ENCODE measurements around the gene PET100. TPM values are rescaled to one million over a fixed set of nuclear protein-coding genes. Genes with fewer than 3 reads are reported as not detected.

The PET100 gene
- total RNA-seq, 4 donors from 2014 or later, result 5.9 to 59.9 (median 6.5) TPM; not detected in 1

DNA sequence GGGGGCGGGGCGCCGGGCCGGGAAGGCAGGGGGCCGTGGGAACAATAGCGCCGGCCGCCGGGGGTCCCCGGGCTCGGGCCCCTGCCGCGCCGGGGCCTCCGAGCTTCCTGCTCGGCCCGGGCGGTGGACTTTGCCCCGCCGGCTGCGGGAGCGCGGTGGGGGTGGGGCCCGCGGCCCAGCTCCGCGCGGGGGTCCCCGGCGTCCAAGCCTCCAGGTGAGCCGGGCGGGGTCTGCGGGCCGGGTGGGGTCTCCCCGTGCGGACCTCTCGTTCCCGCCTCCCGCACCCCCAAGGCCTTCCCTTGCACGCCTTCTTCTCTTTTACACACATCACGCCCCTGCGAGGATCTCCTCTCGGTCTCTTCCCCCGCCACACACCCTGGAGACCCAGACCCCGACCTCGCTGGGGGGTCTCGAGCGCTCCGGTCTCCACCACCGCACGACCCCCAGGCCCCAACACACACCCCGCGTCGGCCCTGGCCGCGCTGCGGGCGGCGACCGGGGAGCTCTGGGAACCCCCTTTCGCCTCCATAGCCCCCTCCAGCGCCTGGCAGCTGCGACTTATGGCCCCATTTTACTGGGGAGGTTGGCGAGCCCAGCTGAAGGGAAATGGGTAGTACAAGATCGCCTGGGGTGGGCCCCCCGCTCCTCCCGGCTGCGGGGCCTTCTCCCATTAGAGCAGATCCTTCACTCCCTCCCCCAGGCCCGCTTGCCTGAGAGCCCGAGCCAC is 33.2 kb upstream of the PET100 start:
- no peak for DNase-seq
- H3K9me3 ChIP-seq, result no peaks in the 10 kb centered on the region
- no peak overlapping the region for H3K27ac ChIP-seq
- peaks cover 0 to 15% of the 10 kb centered on the region in 2 donors for H3K27me3 ChIP-seq
- intact Hi-C loops (cut with DNase I; ENCODE audit: low total_unique reads), result no loop called here
- no peaks in the 10 kb centered on the region for H3K36me3 ChIP-seq
- TF ChIP-seq CTCF (IDR thresholded peaks at IDR 0.05), result no peak
- TF ChIP-seq POLR2A (IDR thresholded peaks at IDR 0.05), result no peak
- peaks cover 0 to 8% of the 10 kb centered on the region in 2 donors for H3K4me1 ChIP-seq
- H3K4me3 ChIP-seq, result no peak overlapping the region

DNA sequence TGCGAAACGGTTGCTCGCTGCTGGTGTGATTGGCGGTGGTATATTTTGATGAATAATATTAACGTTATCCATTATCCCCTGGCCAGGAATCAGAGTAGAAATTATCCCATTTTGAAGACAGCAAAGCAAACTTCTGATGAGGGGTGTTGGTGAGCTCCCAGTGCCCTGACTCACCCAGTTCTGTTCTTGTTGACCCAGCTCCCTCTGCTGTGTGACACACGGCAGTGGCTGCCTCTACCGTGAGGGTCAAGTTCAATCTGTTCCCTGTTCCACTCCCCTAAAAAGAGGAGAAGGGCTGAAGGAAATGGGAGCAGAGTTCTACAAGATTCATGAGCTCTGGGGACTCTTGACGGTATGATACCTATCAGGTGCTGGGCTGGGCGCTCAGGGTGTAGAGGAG is 31.9 kb upstream of the PET100 start:
- no peak overlapping the region for H3K4me3 ChIP-seq
- H3K27me3 ChIP-seq, result peaks cover 0 to 19% of the 10 kb centered on the region in 2 donors
- intact Hi-C loops (cut with DNase I; ENCODE audit: low total_unique reads), result no loop called here
- H3K27ac ChIP-seq, result no peak overlapping the region
- no peak for TF ChIP-seq POLR2A (IDR thresholded peaks at IDR 0.05)
- TF ChIP-seq CTCF (IDR thresholded peaks at IDR 0.05), result no peak
- no peaks in the 10 kb centered on the region for H3K36me3 ChIP-seq
- DNase-seq, result no peak
- H3K4me1 ChIP-seq, result peaks cover 0 to 8% of the 10 kb centered on the region in 2 donors
- no peaks in the 10 kb centered on the region for H3K9me3 ChIP-seq

DNA sequence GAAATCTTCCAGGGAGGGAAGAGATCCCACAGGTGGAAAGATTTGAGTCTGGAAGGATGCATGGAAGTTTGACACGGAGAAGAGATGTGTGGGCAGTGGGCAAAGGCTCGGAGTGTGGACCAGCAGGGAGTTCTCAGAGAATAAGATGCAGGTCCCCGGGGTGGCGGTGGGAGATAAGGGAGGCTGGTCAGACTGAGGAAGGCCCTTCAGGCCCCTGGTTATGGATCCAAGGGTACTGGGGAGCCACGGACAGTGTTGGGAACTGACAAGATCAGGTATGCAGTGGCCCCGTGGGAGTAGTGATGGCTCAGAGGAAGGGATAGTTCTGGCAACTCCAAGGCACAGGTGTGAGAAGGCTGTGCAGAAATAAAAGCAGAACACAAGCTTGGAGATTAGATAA is 31.4 kb upstream of the PET100 start:
- no peaks in the 10 kb centered on the region for H3K36me3 ChIP-seq
- H3K9me3 ChIP-seq, result no peaks in the 10 kb centered on the region
- peaks cover 0 to 8% of the 10 kb centered on the region in 2 donors for H3K4me1 ChIP-seq
- no peak overlapping the region for H3K4me3 ChIP-seq
- TF ChIP-seq POLR2A (IDR thresholded peaks at IDR 0.05) (no peak), CTCF (IDR thresholded peaks at IDR 0.05) (no peak)
- peaks cover 0 to 19% of the 10 kb centered on the region in 2 donors for H3K27me3 ChIP-seq
- no peak overlapping the region for H3K27ac ChIP-seq
- intact Hi-C loops (cut with DNase I; ENCODE audit: low total_unique reads), result no loop called here
- no peak for DNase-seq

DNA sequence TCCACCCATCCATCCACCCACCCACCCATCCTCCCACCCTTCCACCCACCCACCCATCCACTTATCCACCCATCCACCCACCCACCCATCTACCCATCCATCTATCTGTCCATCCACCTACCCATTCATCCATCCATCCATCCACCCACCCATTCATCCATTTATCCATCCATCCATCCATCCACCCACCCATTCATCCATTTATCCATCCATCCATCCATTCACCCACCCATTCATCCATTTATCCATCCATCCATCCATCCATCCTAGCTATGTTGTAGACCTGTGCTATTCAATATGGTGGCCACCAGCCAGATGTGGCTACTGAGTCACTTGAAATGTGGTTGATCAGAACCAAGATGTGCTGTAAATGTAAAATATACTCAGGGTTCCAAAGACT is 28.9 kb upstream of the PET100 start:
- Histone ChIP-seq H3K4me1 (peaks cover 0 to 8% of the 10 kb centered on the region in 2 donors), H3K4me3 (no peak overlapping the region), H3K27ac (no peak overlapping the region), H3K9me3 (no peaks in the 10 kb centered on the region), H3K27me3 (peaks cover 0 to 13% of the 10 kb centered on the region in 2 donors), H3K36me3 (no peaks in the 10 kb centered on the region)
- TF ChIP-seq CTCF (IDR thresholded peaks at IDR 0.05) (no peak), POLR2A (IDR thresholded peaks at IDR 0.05) (no peak)
- no peak for DNase-seq
- intact Hi-C loops (cut with DNase I; ENCODE audit: low total_unique reads), result no loop called here

DNA sequence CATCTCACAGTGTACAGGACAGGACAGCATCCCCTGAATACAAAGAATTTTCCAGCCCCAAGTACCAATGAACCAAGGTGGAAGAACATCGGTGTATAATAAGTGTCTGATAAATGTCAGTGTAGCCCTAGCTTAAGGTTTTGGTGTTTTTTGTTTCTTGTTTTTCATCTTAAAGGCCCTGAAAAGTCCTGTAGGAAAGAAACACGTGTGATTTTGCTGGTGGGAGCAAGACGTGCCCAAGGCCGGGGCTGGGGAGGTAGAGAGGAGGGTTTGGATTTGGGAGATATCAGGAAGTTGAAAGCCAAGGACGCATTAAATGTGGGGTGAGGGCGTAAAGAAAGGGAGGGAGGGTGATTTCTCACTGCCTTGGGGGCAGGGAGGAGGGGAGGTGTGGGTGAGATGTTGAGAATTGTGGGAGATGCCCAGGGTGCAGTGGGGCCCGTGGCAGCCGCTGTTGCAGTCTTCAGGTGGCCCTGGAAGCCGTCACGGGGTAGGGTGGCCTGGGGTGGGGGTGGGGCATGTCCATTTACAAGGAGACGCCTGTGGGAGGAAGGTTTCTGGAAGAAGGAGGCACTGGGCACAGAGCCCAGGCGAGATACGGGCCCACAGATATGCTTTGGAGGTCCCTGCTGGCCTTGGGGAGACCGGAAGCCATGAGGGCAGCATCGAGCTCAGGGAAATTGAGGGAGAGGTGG is 27.2 kb upstream of the PET100 start:
- H3K36me3 ChIP-seq, result no peaks in the 10 kb centered on the region
- H3K27me3 ChIP-seq, result peaks cover 0 to 3% of the 10 kb centered on the region in 2 donors
- no peaks in the 10 kb centered on the region for H3K4me1 ChIP-seq
- no peak overlapping the region for H3K4me3 ChIP-seq
- TF ChIP-seq POLR2A (IDR thresholded peaks at IDR 0.05) (no peak), CTCF (IDR thresholded peaks at IDR 0.05) (no peak)
- DNase-seq, result no peak
- intact Hi-C loops (cut with DNase I; ENCODE audit: low total_unique reads), result no loop called here
- no peak overlapping the region for H3K27ac ChIP-seq
- H3K9me3 ChIP-seq, result no peaks in the 10 kb centered on the region

Data from uterus (tissue), 4 donors.